Measurements from ENCODE around the gene TASL. TPM values are rescaled to one million over a fixed set of nuclear protein-coding genes. Genes with fewer than 3 reads are reported as not detected.

TASL gene
- total RNA-seq, 1 donor from 2014 or later, result not detected

DNA sequence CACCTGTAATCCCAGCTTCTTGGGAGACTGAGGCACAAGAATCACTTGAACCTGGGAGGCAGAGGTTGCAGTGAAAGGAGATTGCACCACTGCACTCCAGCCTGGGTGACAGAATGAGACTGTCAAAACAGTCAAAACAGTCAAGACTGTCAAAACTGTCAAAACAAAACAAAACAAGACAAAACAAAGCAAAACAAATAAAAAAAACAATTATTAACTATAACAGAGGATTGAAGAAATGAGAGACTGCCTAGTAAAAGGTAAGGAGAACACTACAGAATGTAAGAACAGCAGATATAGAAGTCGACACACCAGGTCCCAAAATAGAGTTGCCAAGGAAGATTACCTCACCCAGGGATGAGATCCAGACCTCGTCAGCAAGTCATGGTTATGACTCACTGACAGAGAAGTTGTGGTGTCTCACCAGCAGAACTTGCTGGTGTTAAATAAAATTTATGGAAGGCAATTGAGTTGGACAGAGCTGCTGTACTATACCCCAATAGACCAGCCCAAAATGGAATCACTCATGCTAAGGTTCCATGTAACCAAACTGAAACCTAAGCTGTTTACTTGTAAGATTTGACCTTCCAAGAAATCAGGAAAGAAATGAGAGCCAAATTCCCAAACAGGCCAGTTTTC, 43.5 kb upstream of the TASL start:
- no peaks in the 10 kb centered on the region for H3K9me3 Mint-ChIP-seq (ENCODE audit: unreplicated experiment)
- DNase-seq (ENCODE audit: low read depth) (peak; percentile 86), FAIRE-seq (peak; percentile 99)
- peak overlapping the region; percentile 87 for H3K27ac Mint-ChIP-seq (ENCODE audit: unreplicated experiment)
- H3K27me3 ChIP-seq (ENCODE audit: insufficient read depth, low read length), result no peaks in the 10 kb centered on the region
- H2AFZ ChIP-seq (ENCODE audit: low read depth, low read length), result no peak overlapping the region
- H3K4me1 Mint-ChIP-seq (ENCODE audit: low read depth, unreplicated experiment), result peaks cover 3% of the 10 kb centered on the region
- H3K4me1 ChIP-seq (ENCODE audit: insufficient read depth, low read length), result peaks cover 3% of the 10 kb centered on the region
- H3K27me3 Mint-ChIP-seq (ENCODE audit: low read depth, unreplicated experiment), result no peaks in the 10 kb centered on the region
- peak overlapping the region; percentile 22 for H3K4me2 ChIP-seq (ENCODE audit: low read length)
- no peak overlapping the region for H3K4me3 Mint-ChIP-seq (ENCODE audit: unreplicated experiment)
- H3K36me3 ChIP-seq (ENCODE audit: insufficient read depth, low read length), result no peaks in the 10 kb centered on the region
- peak overlapping the region; percentile 42 for H3K27ac ChIP-seq (ENCODE audit: low read depth, low read length)
- H3K9me3 ChIP-seq (ENCODE audit: insufficient read depth, low read depth, low read length), result no peaks in the 10 kb centered on the region
- TF ChIP-seq, protein P1, sequence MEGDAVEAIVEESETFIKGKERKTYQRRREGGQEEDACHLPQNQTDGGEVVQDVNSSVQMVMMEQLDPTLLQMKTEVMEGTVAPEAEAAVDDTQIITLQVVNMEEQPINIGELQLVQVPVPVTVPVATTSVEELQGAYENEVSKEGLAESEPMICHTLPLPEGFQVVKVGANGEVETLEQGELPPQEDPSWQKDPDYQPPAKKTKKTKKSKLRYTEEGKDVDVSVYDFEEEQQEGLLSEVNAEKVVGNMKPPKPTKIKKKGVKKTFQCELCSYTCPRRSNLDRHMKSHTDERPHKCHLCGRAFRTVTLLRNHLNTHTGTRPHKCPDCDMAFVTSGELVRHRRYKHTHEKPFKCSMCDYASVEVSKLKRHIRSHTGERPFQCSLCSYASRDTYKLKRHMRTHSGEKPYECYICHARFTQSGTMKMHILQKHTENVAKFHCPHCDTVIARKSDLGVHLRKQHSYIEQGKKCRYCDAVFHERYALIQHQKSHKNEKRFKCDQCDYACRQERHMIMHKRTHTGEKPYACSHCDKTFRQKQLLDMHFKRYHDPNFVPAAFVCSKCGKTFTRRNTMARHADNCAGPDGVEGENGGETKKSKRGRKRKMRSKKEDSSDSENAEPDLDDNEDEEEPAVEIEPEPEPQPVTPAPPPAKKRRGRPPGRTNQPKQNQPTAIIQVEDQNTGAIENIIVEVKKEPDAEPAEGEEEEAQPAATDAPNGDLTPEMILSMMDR (IDR thresholded peaks at IDR 0.05; ENCODE audit: insufficient read depth, low read depth, low read length), result no peak
- no peak for TF ChIP-seq EZH2 (IDR thresholded peaks at IDR 0.05; ENCODE audit: insufficient read depth, low read length)
- no peak overlapping the region for H3K9ac ChIP-seq (ENCODE audit: low read length)
- H3K4me3 ChIP-seq (ENCODE audit: insufficient read depth, low read depth, low read length), result no peak overlapping the region
- H4K20me1 ChIP-seq (ENCODE audit: insufficient read depth, low read length), result no peaks in the 10 kb centered on the region
- no peaks in the 10 kb centered on the region for H3K36me3 Mint-ChIP-seq (ENCODE audit: low read depth, unreplicated experiment)
- no peaks in the 10 kb centered on the region for H3K79me2 ChIP-seq (ENCODE audit: insufficient read depth, low read length)

DNA sequence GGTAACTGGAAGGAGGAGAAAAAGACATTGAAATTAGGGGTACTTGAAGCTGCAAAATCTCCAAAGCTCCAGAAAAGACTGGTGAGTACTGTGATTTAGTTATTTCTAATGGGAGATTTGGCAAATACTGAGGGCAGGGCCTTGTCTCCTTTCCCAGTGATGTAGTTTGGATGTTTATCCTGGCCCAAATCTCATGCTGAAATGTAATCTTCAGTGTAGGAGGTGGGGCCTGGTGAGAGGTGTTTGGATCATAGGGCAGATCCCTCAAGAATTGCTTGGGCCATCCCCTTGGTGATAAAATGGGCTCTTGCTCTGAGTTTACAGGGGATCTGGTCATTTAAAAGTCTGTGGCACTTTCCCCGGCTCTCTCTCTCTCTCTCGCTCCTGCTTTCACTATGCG, 42.6 kb upstream of the TASL start:
- Histone ChIP-seq H3K27me3 (ENCODE audit: insufficient read depth, low read length) (no peaks in the 10 kb centered on the region), H3K4me3 (ENCODE audit: insufficient read depth, low read depth, low read length) (no peak overlapping the region), H3K36me3 (ENCODE audit: insufficient read depth, low read length) (no peaks in the 10 kb centered on the region), H3K9ac (ENCODE audit: low read length) (no peak overlapping the region), H3K79me2 (ENCODE audit: insufficient read depth, low read length) (no peaks in the 10 kb centered on the region), H3K27ac (ENCODE audit: low read depth, low read length) (no peak overlapping the region), H3K4me2 (ENCODE audit: low read length) (no peak overlapping the region), H3K9me3 (ENCODE audit: insufficient read depth, low read depth, low read length) (no peaks in the 10 kb centered on the region), H4K20me1 (ENCODE audit: insufficient read depth, low read length) (no peaks in the 10 kb centered on the region), H2AFZ (ENCODE audit: low read depth, low read length) (no peak overlapping the region), H3K4me1 (ENCODE audit: insufficient read depth, low read length) (peaks cover 3% of the 10 kb centered on the region)
- H3K36me3 Mint-ChIP-seq (ENCODE audit: low read depth, unreplicated experiment), result no peaks in the 10 kb centered on the region
- H3K27me3 Mint-ChIP-seq (ENCODE audit: low read depth, unreplicated experiment), result no peaks in the 10 kb centered on the region
- TF ChIP-seq EZH2 (IDR thresholded peaks at IDR 0.05; ENCODE audit: insufficient read depth, low read length), result no peak
- TF ChIP-seq, protein P1 (IDR thresholded peaks at IDR 0.05; ENCODE audit: insufficient read depth, low read depth, low read length), result no peak
- H3K9me3 Mint-ChIP-seq (ENCODE audit: unreplicated experiment), result no peaks in the 10 kb centered on the region
- no peak overlapping the region for H3K4me3 Mint-ChIP-seq (ENCODE audit: unreplicated experiment)
- peaks cover 5% of the 10 kb centered on the region for H3K4me1 Mint-ChIP-seq (ENCODE audit: low read depth, unreplicated experiment)
- DNase-seq (ENCODE audit: low read depth) (peak; percentile 12), FAIRE-seq (peak; percentile 13)
- peak overlapping the region; percentile 53 for H3K27ac Mint-ChIP-seq (ENCODE audit: unreplicated experiment)

DNA sequence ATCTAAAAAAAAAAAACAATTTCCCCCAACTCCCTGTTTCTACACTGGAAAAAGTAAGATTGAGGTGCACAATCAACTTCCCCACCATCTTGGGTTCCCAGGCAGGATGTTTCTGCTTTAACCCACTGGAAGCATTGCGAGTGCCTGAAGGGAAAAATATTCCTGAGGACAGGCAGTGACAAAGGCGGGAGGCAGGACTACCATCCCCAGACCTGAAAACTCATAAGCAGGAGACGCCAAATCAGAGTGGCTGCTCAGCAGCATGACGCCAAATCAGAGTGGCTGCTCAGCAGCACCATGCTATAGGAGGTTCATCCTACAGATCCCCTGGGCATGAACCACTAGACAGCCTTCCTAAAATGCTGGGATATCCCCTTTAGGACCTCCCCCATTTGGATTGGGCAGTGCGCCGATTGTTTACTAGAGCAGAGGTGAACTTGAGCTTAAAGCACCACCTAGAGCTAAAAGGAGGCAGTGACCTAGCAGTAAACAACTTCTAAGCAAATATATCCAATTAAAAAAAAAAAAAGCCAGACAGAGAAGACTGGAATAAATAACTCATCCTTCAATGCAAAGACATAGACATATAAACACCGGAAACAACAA, 40.7 kb upstream of the TASL start:
- H3K9ac ChIP-seq (ENCODE audit: low read length), result no peak overlapping the region
- no peaks in the 10 kb centered on the region for H3K9me3 Mint-ChIP-seq (ENCODE audit: unreplicated experiment)
- H3K27ac ChIP-seq (ENCODE audit: low read depth, low read length), result no peak overlapping the region
- no peaks in the 10 kb centered on the region for H3K36me3 ChIP-seq (ENCODE audit: insufficient read depth, low read length)
- peaks cover 3% of the 10 kb centered on the region for H3K4me1 ChIP-seq (ENCODE audit: insufficient read depth, low read length)
- H3K4me3 Mint-ChIP-seq (ENCODE audit: unreplicated experiment), result no peak overlapping the region
- H3K4me3 ChIP-seq (ENCODE audit: insufficient read depth, low read depth, low read length), result no peak overlapping the region
- TF ChIP-seq, protein P1 (IDR thresholded peaks at IDR 0.05; ENCODE audit: insufficient read depth, low read depth, low read length), result no peak
- no peak for TF ChIP-seq EZH2 (IDR thresholded peaks at IDR 0.05; ENCODE audit: insufficient read depth, low read length)
- H3K79me2 ChIP-seq (ENCODE audit: insufficient read depth, low read length), result no peaks in the 10 kb centered on the region
- H3K9me3 ChIP-seq (ENCODE audit: insufficient read depth, low read depth, low read length), result no peaks in the 10 kb centered on the region
- FAIRE-seq (peak; percentile 70), DNase-seq (ENCODE audit: low read depth) (no peak)
- no peaks in the 10 kb centered on the region for H3K27me3 Mint-ChIP-seq (ENCODE audit: low read depth, unreplicated experiment)
- H3K36me3 Mint-ChIP-seq (ENCODE audit: low read depth, unreplicated experiment), result no peaks in the 10 kb centered on the region
- H4K20me1 ChIP-seq (ENCODE audit: insufficient read depth, low read length), result no peaks in the 10 kb centered on the region
- peak overlapping the region; percentile 66 for H3K27ac Mint-ChIP-seq (ENCODE audit: unreplicated experiment)
- peaks cover 5% of the 10 kb centered on the region for H3K4me1 Mint-ChIP-seq (ENCODE audit: low read depth, unreplicated experiment)
- no peak overlapping the region for H2AFZ ChIP-seq (ENCODE audit: low read depth, low read length)
- no peak overlapping the region for H3K4me2 ChIP-seq (ENCODE audit: low read length)
- H3K27me3 ChIP-seq (ENCODE audit: insufficient read depth, low read length), result no peaks in the 10 kb centered on the region
